GM21367 (cell line): ENCODE results near the gene HTT-AS.
A peak's percentile ranks its signal among the peaks of the same experiment; 100 is the strongest.
"Not testable (repeated sequence)": the region's sequence is repeated elsewhere in the genome, so short reads cannot be mapped to it uniquely, and the experiment has no call there.

Experiments used
- ATAC-seq: cut with Tn5 transposase; IDR thresholded peaks from one replicate; pipeline ENCODE4 v1.9.1; 2021; ENCODE audit not compliant: unreplicated experiment

The HTT-AS gene

GRCh38 chr4:3054169-3054759 lies 20.1 kb downstream of the HTT-AS start:
- ATAC-seq: no peak

- not testable (repeated sequence) for ATAC-seq
Observed at GRCh38 chr4:3051141-3051897, 23.0 kb downstream of the HTT-AS start.

GRCh38 chr4:3047464-3048286 lies 26.7 kb downstream of the HTT-AS start:
- peak; percentile 78 for ATAC-seq

- ATAC-seq: no peak
Observed at GRCh38 chr4:3046623-3047022, 27.7 kb downstream of the HTT-AS start.

GRCh38 chr4:3046162-3046561 lies 28.2 kb downstream of the HTT-AS start:
- ATAC-seq: no peak

GRCh38 chr4:3044870-3045819 lies 29.2 kb downstream of the HTT-AS start:
- no peak for ATAC-seq

- ATAC-seq: no peak
Observed at GRCh38 chr4:3043282-3044020, 30.9 kb downstream of the HTT-AS start.

GRCh38 chr4:3042226-3042625 lies 32.1 kb downstream of the HTT-AS start:
- ATAC-seq: no peak

GRCh38 chr4:3041192-3042142 lies 32.9 kb downstream of the HTT-AS start:
- ATAC-seq: no peak

GRCh38 chr4:3040452-3041191 lies 33.7 kb downstream of the HTT-AS start:
- no peak for ATAC-seq

GRCh38 chr4:3039706-3040366 lies 34.5 kb downstream of the HTT-AS start:
- ATAC-seq: no peak

- no peak for ATAC-seq
Observed at GRCh38 chr4:3037957-3038461, 36.3 kb downstream of the HTT-AS start.

- ATAC-seq: no peak
Observed at GRCh38 chr4:3036131-3036952, 38.0 kb downstream of the HTT-AS start.

GRCh38 chr4:3035674-3036073 lies 38.7 kb downstream of the HTT-AS start:
- no peak for ATAC-seq

- ATAC-seq: no peak
Observed at GRCh38 chr4:3035249-3035648, 39.1 kb downstream of the HTT-AS start.

GRCh38 chr4:3034231-3034630 lies 40.1 kb downstream of the HTT-AS start:
- no peak for ATAC-seq
